ACC112 (cell line): ENCODE measurements around the gene S100A16.
"Not testable (repeated sequence)": the region's sequence is repeated elsewhere in the genome, so short reads cannot be mapped to it uniquely, and the experiment has no call there.

ENCODE experiments used
- H2AFZ ChIP-seq: fragments of 200-600 bp; sonication (generic); one replicate; pipeline ENCODE4 v1.6.0; 2017; ENCODE audit warnings: antibody characterized with exemption, low read length; ENCODE audit not compliant: unreplicated experiment
- H3K27ac ChIP-seq: fragments of 200-600 bp; sonication (generic); 2 replicates; pipeline ENCODE4 v1.5.1; 2014; ENCODE audit warnings: low read depth, mild to moderate bottlenecking, antibody characterized with exemption, low read length, moderate library complexity
- H3K27me3 ChIP-seq: fragments of 200-600 bp; sonication (generic); 2 replicates; pipeline ENCODE4 v1.6.1; 2014; ENCODE audit warnings: mild to moderate bottlenecking, antibody characterized with exemption, low read length, moderate library complexity, mixed read lengths; ENCODE audit not compliant: insufficient read depth
- H3K36me3 ChIP-seq: fragments of 200-600 bp; sonication (generic); 2 replicates; pipeline ENCODE4 v1.6.1; 2016; ENCODE audit warnings: mild to moderate bottlenecking, antibody characterized with exemption, low read length, moderate library complexity, mixed read lengths; ENCODE audit not compliant: insufficient read depth
- H3K4me1 ChIP-seq: fragments of 200-600 bp; sonication (generic); one replicate; pipeline ENCODE4 v1.6.1; 2016; ENCODE audit warnings: low read length, mixed read lengths; ENCODE audit not compliant: insufficient read depth, unreplicated experiment, control insufficient read depth
- H3K4me3 ChIP-seq: fragments of 200-600 bp; sonication (generic); 2 replicates; pipeline ENCODE4 v1.5.1; 2014; ENCODE audit warnings: mild to moderate bottlenecking, low read depth, low read length
- H3K79me2 ChIP-seq: fragments of 200-600 bp; sonication (generic); one replicate; pipeline ENCODE4 v1.6.0; 2016; ENCODE audit warnings: low read length; ENCODE audit not compliant: control insufficient read depth, unreplicated experiment, insufficient read depth

Gene S100A16

DNA sequence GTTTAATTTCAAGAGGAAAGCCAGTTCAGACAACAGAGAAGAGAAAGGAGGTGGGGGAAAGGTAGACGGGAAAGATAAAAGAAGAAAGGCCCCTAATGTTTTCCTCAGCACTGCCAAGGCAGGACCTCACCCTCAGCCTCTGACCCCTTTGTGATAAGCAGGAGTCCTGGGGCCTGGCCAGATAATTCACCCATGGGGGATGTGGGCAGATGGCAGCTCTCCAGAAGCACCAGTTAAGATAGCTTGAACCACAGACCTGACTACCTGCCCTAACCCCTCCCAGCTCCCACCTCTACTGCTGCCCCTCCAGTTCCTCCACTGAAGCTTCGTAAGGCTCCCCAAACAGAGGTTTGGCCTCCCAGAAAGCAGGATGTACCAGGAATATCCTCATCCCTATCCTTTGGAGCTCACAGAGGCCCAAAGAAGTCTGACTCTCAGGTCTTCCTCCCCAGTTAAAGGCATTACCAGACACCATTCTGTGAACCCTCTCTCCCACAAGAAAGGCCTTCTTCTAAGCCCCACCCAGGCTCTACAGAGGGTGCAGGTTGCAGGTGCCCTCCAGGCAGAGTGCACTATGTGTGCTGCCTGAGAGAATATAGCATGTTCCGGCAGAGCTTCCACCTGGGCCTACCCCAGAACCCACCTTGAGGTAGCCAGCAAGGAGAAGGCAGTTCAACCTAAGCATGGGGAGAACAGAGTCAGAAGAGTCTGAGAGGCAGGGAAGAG is 36.4 kb upstream of the S100A16 start:
- Histone ChIP-seq H3K4me1 (peaks cover 7% of the 10 kb centered on the region), H3K4me3 (no peak overlapping the region), H3K27ac (no peak overlapping the region), H3K79me2 (no peaks in the 10 kb centered on the region), H2AFZ (no peak overlapping the region), H3K36me3 (peaks cover 17% of the 10 kb centered on the region), H3K27me3 (no peaks in the 10 kb centered on the region)

DNA sequence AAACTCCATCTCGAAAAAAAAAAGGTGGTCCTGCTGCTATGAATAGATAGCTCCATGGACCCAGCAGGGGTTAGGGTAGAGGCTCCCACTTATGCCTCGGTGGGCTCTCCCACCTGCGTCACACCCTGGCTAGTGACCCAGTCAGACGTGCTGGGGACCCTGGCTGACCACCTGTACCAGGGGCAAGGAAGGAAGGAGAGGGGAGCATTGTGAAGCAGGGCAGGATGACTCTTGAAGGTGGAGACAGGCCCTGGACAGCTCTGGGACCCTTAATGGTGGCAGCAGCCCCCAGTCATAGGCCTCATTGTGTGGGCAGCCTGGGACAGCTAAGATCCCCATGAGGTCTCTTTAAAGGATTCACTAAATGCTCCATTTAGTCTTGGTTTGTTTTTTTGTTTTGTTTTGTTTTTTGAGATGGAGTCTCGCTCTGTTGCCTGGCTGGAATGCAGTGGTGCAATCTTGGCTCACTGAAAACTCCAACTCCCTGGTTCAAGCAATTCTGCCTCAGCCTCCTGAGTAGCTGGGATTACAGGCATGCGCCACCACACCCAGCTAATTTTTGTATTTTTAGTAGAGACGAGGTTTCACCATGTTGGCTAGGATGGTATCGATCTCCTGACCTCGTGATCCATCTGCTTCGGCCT is 35.2 kb upstream of the S100A16 start:
- Histone ChIP-seq H3K36me3 (peaks cover 27% of the 10 kb centered on the region), H3K27ac (no peak overlapping the region), H2AFZ (no peak overlapping the region), H3K79me2 (no peaks in the 10 kb centered on the region), H3K27me3 (no peaks in the 10 kb centered on the region), H3K4me3 (no peak overlapping the region), H3K4me1 (peaks cover 7% of the 10 kb centered on the region)

GRCh38 chr1:153647346-153647714 is 34.4 kb upstream of the S100A16 start:
- H3K27ac ChIP-seq: no peak overlapping the region
- peaks cover 27% of the 10 kb centered on the region for H3K36me3 ChIP-seq
- H3K79me2 ChIP-seq: no peaks in the 10 kb centered on the region
- H2AFZ ChIP-seq: no peak overlapping the region
- H3K27me3 ChIP-seq: no peaks in the 10 kb centered on the region
- H3K4me3 ChIP-seq: no peak overlapping the region
- H3K4me1 ChIP-seq: no peaks in the 10 kb centered on the region

DNA sequence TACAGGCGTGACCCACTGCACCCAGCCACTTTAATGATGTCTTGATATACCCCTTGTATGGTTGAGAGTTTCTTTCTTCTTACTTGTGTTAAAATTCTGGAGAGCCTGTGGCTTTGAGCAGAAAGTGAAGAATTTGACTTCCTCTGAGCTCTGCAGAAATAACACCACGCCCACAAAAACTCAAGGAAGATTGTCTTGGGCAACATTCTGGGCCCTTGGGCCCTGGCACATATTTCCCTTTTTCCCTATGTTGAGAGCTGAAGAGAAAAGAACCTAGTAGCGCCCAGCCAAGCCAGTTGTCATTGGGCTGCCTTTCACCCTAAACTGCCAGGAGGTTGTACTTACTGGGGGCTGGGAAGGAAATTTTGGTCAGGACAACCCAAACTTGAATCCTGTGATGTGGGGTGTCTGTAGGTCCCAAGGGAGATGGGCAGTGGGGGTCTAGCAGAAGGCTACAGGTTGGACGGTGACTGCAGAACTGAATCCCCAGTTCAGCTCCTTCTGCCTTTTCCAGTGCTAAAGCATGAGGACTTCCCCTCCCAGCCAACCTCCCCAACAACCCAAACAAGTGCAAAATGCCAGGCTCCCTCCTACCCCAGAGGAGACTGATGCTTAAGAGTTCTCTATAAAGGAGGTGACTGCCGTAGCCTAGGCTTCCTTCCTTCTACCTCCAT is 33.9 kb upstream of the S100A16 start:
- H3K4me1 ChIP-seq: no peaks in the 10 kb centered on the region
- no peak overlapping the region for H2AFZ ChIP-seq
- H3K4me3 ChIP-seq: no peak overlapping the region
- peaks cover 1% of the 10 kb centered on the region for H3K79me2 ChIP-seq
- no peak overlapping the region for H3K27ac ChIP-seq
- H3K36me3 ChIP-seq: peaks cover 31% of the 10 kb centered on the region
- no peaks in the 10 kb centered on the region for H3K27me3 ChIP-seq

DNA sequence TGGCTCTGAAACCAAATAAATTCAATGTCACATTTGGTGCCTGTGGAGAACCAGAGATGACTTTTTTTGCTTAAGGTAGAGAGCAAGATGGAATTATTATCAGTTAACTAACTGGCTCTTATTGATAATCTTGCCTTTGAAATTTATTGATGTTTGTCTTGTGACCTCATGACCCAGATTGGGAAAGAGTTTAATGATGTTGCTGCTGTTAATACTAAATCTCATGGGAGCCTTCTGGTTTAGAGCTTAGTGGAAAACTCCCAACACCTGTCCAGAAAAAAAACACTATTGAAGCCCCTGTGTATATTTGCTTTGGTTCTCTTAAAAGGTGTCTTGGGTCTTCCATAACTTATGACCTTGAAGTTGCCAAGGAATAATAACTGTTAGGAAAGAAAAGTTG is 30.9 kb upstream of the S100A16 start:
- no peaks in the 10 kb centered on the region for H3K27me3 ChIP-seq
- H3K4me3 ChIP-seq: no peak overlapping the region
- peaks cover 51% of the 10 kb centered on the region for H3K36me3 ChIP-seq
- H3K79me2 ChIP-seq: peaks cover 12% of the 10 kb centered on the region
- H3K4me1 ChIP-seq: no peaks in the 10 kb centered on the region
- H3K27ac ChIP-seq: no peak overlapping the region
- H2AFZ ChIP-seq: no peak overlapping the region

DNA sequence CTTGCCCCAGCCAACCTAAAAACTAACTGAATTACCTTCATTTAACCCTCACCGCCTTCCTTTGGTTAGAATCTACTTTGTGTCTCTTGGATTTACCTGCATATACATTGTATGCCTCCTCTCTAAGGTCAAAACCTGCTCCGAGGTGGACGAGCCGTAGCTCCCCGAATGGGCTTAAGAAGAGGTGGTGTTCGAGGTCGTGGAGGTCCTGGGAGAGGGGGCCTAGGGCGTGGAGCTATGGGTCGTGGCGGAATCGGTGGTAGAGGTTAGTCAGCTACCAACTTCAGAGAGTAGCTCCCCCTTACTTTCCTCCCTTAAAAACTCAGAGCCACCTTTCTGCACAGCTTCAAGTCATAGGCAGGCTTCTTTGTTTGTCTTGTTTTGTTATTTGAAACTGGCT is 30.2 kb upstream of the S100A16 start:
- H2AFZ ChIP-seq: no peak overlapping the region
- H3K4me3 ChIP-seq: no peak overlapping the region
- peaks cover 17% of the 10 kb centered on the region for H3K79me2 ChIP-seq
- no peak overlapping the region for H3K27ac ChIP-seq
- no peaks in the 10 kb centered on the region for H3K4me1 ChIP-seq
- peaks cover 56% of the 10 kb centered on the region for H3K36me3 ChIP-seq
- H3K27me3 ChIP-seq: no peaks in the 10 kb centered on the region

GRCh38 chr1:153642161-153642560 is 29.2 kb upstream of the S100A16 start:
- H3K27me3 ChIP-seq: no peaks in the 10 kb centered on the region
- H3K36me3 ChIP-seq: peaks cover 64% of the 10 kb centered on the region
- peaks cover 24% of the 10 kb centered on the region for H3K79me2 ChIP-seq

DNA sequence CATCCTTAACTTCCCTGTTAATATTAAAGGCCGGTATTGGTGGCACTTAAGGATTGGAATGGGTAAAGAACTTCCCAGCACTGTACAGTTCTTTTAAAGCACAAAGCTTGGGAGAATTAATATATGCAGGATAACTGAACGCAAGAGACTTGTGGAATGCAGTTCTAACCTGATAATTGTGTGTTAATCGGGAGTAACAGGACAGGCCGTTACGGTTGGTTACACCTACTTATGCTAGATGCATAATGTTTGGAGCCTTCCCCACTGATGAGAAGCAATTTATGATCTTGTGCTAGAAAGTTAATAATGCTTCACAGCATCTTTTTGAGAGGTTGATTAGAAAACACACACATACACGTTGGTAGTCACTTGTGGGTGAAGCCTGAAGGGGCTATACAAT is 27.9 kb upstream of the S100A16 start:
- peaks cover 8% of the 10 kb centered on the region for H3K4me1 ChIP-seq
- no peak overlapping the region for H3K4me3 ChIP-seq
- H3K79me2 ChIP-seq: peaks cover 37% of the 10 kb centered on the region
- no peak overlapping the region for H3K27ac ChIP-seq
- H2AFZ ChIP-seq: no peak overlapping the region
- peaks cover 75% of the 10 kb centered on the region for H3K36me3 ChIP-seq
- H3K27me3 ChIP-seq: no peaks in the 10 kb centered on the region

More at GRCh38 chr1:153642161-153642560, 29.2 kb upstream of the S100A16 start:
- Histone ChIP-seq H3K4me1 (no peaks in the 10 kb centered on the region), H3K27ac (no peak overlapping the region), H3K4me3 (no peak overlapping the region), H2AFZ (no peak overlapping the region)

GRCh38 chr1:153640213-153640612 is 27.3 kb upstream of the S100A16 start:
- Histone ChIP-seq H3K36me3 (peaks cover 71% of the 10 kb centered on the region), H3K4me1 (peaks cover 14% of the 10 kb centered on the region), H3K79me2 (peaks cover 44% of the 10 kb centered on the region)
- H3K27ac ChIP-seq, H2AFZ ChIP-seq, H3K4me3 ChIP-seq, H3K27me3 ChIP-seq: not testable (repeated sequence)

DNA sequence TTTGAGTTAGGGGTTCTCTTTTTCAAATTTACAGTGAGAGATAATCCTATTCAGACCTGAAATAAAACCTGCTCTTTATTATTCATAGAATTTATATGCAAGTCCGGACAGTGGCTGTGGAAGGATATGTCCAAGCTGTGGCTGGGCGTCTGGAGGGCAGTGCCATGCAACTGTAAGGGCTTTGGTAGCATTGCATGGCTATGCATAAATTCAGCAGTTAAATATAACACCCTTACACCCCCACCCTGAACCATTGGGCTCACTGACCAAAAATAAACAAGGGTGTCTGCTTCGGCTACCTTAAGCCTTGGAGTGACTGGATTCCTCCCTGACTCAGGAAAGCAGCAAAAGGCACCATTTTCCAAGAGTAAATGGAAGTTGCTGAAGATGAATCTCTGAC is 26.3 kb upstream of the S100A16 start:
- Histone ChIP-seq H3K4me1 (peaks cover 14% of the 10 kb centered on the region), H3K36me3 (peaks cover 62% of the 10 kb centered on the region), H3K4me3 (no peak overlapping the region), H3K79me2 (peaks cover 53% of the 10 kb centered on the region), H2AFZ (no peak overlapping the region), H3K27me3 (no peaks in the 10 kb centered on the region), H3K27ac (no peak overlapping the region)

GRCh38 chr1:153638261-153638660 is 25.3 kb upstream of the S100A16 start:
- Histone ChIP-seq H3K36me3 (peaks cover 53% of the 10 kb centered on the region), H3K4me1 (peaks cover 14% of the 10 kb centered on the region), H3K79me2 (peaks cover 53% of the 10 kb centered on the region)

More at GRCh38 chr1:153638261-153638660, 25.3 kb upstream of the S100A16 start:
- no peak overlapping the region for H3K27ac ChIP-seq
- H2AFZ ChIP-seq: no peak overlapping the region
- H3K27me3 ChIP-seq: no peaks in the 10 kb centered on the region
- H3K4me3 ChIP-seq: no peak overlapping the region
